Liver (tissue), 9 donors: ENCODE data around the gene SPAG9. TPM values are rescaled to one million over a fixed set of nuclear protein-coding genes. Genes with fewer than 3 reads are reported as not detected.

Experiments
- DNase-seq: peaks from one replicate; pipeline ENCODE4 v3.0.0-alpha.2; 2017; ENCODE audit warnings: low spot score
- H3K27ac ChIP-seq, 2 donors: one replicate each; pipeline ENCODE4 v1.7.0; 2013; ENCODE audit warnings: inconsistent platforms in 2 of 2, low read length in 2 of 2, control low read depth in 1 of 2, low read depth in 1 of 2, mild to moderate bottlenecking in 1 of 2
- H3K27me3 ChIP-seq, 4 donors: one replicate each; pipeline versions ENCODE4 v1.6.1 to v1.7.0; 2013; ENCODE audit warnings: low read length in 3 of 4, inconsistent platforms in 1 of 4, mild to moderate bottlenecking in 1 of 4, moderate library complexity in 1 of 4; ENCODE audit not compliant: control insufficient read depth in 4 of 4, insufficient read depth in 4 of 4
- H3K36me3 ChIP-seq, 4 donors: one replicate each; pipeline versions ENCODE4 v1.6.1 to v1.7.0; 2013; ENCODE audit warnings: low read length in 3 of 4, mild to moderate bottlenecking in 3 of 4, low read depth in 1 of 4, moderate library complexity in 1 of 4; ENCODE audit not compliant: control insufficient read depth in 4 of 4, insufficient read depth in 3 of 4
- H3K4me1 ChIP-seq, 4 donors: one replicate each; pipeline versions ENCODE4 v1.6.1 to v1.7.0; 2013; ENCODE audit warnings: low read length in 3 of 4, mild to moderate bottlenecking in 3 of 4, moderate library complexity in 1 of 4; ENCODE audit not compliant: control insufficient read depth in 4 of 4, insufficient read depth in 4 of 4
- H3K4me3 ChIP-seq, 3 donors: one replicate each; pipeline versions ENCODE4 v1.6.1 to v1.7.0; 2013; ENCODE audit warnings: low read length in 3 of 3, control low read depth in 1 of 3, low read depth in 1 of 3, mild to moderate bottlenecking in 1 of 3
- H3K9ac ChIP-seq, 2 donors: one replicate each; pipeline ENCODE4 v1.7.0; 2013; ENCODE audit warnings: low read length in 2 of 2, mild to moderate bottlenecking in 2 of 2, moderate library complexity in 2 of 2, control low read depth in 1 of 2, low read depth in 1 of 2
- H3K9me3 ChIP-seq, 4 donors: one replicate each; pipeline versions ENCODE4 v1.6.1 to v1.7.0; 2013; ENCODE audit warnings: low read length in 3 of 4; ENCODE audit not compliant: control insufficient read depth in 4 of 4
- ATF3 ChIP-seq: IDR thresholded peaks from 2 replicates; pipeline ENCODE4 v1.6.1; 2016; ENCODE audit warnings: antibody characterized with exemption
- CTCF ChIP-seq: fragments of 150-350 bp; IDR thresholded peaks from 2 replicates; pipeline ENCODE4 v1.5.1; 2017; ENCODE audit warnings: improper control_type of control experiment, low read depth, low read length; ENCODE audit not compliant: missing input control
- EGR1 ChIP-seq, 2 donors: IDR thresholded peaks; 2 replicates each; pipeline ENCODE4 v1.6.1; 2016 to 2018; ENCODE audit warnings: antibody characterized with exemption in 2 of 2, low read depth in 2 of 2
- FOXA1 ChIP-seq: IDR thresholded peaks from 2 replicates; pipeline ENCODE4 v1.6.1; 2016; ENCODE audit warnings: antibody characterized with exemption
- GABPA ChIP-seq, 2 donors: IDR thresholded peaks in 1 of 2; conservative IDR thresholded peaks in 1 of 2; 2 replicates each; pipeline ENCODE4 v1.6.1; 2016; ENCODE audit warnings: antibody characterized with exemption in 2 of 2, mild to moderate bottlenecking in 1 of 2, moderate library complexity in 1 of 2
- HNF4A ChIP-seq, 2 donors: conservative IDR thresholded peaks; 2 replicates each; pipeline ENCODE4 v1.6.1; 2016; ENCODE audit warnings: antibody characterized with exemption in 2 of 2, mild to moderate bottlenecking in 2 of 2
- HNF4G ChIP-seq: IDR thresholded peaks from 2 replicates; pipeline ENCODE4 v1.6.1; 2016; ENCODE audit warnings: antibody characterized with exemption
- JUND ChIP-seq, 2 donors: IDR thresholded peaks; 2 replicates each; pipeline ENCODE4 v1.6.1; 2016; ENCODE audit warnings: antibody characterized with exemption in 2 of 2
- NR2F2 ChIP-seq: IDR thresholded peaks from 2 replicates; pipeline ENCODE4 v1.6.1; 2016; ENCODE audit warnings: antibody characterized with exemption
- RAD21 ChIP-seq, 2 donors: IDR thresholded peaks; 2 replicates each; pipeline ENCODE4 v1.6.1; 2016; ENCODE audit warnings: antibody characterized with exemption in 2 of 2, mild to moderate bottlenecking in 2 of 2
- REST ChIP-seq: IDR thresholded peaks from 2 replicates; pipeline ENCODE4 v1.6.1; 2016; ENCODE audit warnings: antibody characterized with exemption, mild to moderate bottlenecking
- RXRA ChIP-seq, 2 donors: IDR thresholded peaks; 2 replicates each; pipeline ENCODE4 v1.6.1; 2017 to 2018; ENCODE audit warnings: antibody characterized with exemption in 2 of 2, mild to moderate bottlenecking in 1 of 2
- TAF1 ChIP-seq: conservative IDR thresholded peaks from 2 replicates; pipeline ENCODE4 v1.6.1; 2016; ENCODE audit warnings: antibody characterized with exemption, mild to moderate bottlenecking
- YY1 ChIP-seq: IDR thresholded peaks from 2 replicates; pipeline ENCODE4 v1.6.1; 2016; ENCODE audit warnings: antibody characterized with exemption, mild to moderate bottlenecking
- WGBS: extraction: QIAGEN DNeasy Blood & Tissue Kit; methylation state at CpG from one replicate; pipeline ENCODE4 v1.1.7; 2013; 5-methylcytosine and 5-hydroxymethylcytosine counted together
- polyA plus RNA-seq, 2 donors: library from polyadenylated mRNA; stranded (reverse) in 1 of 2; unstranded in 1 of 2; fragments of 200-250 nt in 1 of 2; fragments of >200 nt in 1 of 2; fragmentation: Nextera tagmentation in 1 of 2; extraction: Ambion mirVana in 1 of 2; gene quantifications; one replicate each; pipeline versions ENCODE4 v1.2.1 to v1.2.3, GENCODE V29; 2013 to 2015
- total RNA-seq, 2 donors: library from RNA; depleted of rRNA; stranded (reverse); fragments of >200 nt; gene quantifications; one replicate each; pipeline ENCODE4 v1.2.3, GENCODE V29; 2014
- TF ChIP-seq, protein P1 (sequence below): IDR thresholded peaks from 2 replicates; pipeline ENCODE4 v1.6.1; 2016; ENCODE audit warnings: antibody characterized with exemption
- donor health status: healthy.
- donor health status: healthy.
- donor health status: healthy.
- donor health status: healthy.
- donor health status: healthy.

Gene SPAG9
- total and polyA plus RNA-seq, 4 donors, result 12.0 to 94.0 (median 18.4) TPM

DNA sequence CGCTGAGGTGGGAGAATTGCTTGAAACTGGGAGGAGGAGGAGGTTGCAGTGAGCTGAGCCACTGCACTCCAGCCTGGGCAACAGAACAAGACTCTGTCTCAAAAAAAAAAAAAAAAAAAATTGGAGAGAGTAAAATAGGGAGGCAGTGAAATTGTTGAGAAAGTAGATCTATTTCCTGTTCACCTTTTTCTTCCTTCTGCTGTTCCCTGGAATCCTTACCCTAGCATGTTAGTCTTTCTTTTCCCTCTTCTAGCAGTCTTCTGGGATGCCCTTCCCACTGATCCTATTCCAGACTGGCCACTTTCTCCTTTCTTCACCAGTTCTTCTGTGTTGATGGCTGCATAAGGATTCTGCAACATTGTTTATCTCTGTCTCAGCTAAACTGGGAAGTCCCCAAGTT is 48.7 kb upstream of the SPAG9 start:
- H3K4me1 ChIP-seq, result peaks cover 3 to 15% (median 8%) of the 10 kb centered on the region in 4 donors
- DNase-seq, result no peak
- 96% methylated on average over 1 of the region's 1 CpG for WGBS
- no peaks in the 10 kb centered on the region for H3K9me3 ChIP-seq
- peaks cover 5 to 26% (median 21%) of the 10 kb centered on the region in 4 donors for H3K36me3 ChIP-seq
- no peaks in the 10 kb centered on the region for H3K27me3 ChIP-seq
- H3K4me3 ChIP-seq, result no peak overlapping the region
- no peak for TF ChIP-seq NR2F2
- no peak for TF ChIP-seq EGR1 (IDR thresholded peaks at IDR 0.05; ENCODE audit: low read depth in 2 of 2)
- no peak for TF ChIP-seq HNF4G
- no peak for TF ChIP-seq ATF3
- no peak for TF ChIP-seq RXRA (IDR thresholded peaks at IDR 0.05)
- no peak overlapping the region for H3K9ac ChIP-seq
- H3K27ac ChIP-seq, result no peak overlapping the region

- Histone ChIP-seq H3K9ac (peak overlapping the region in 1 of 2 donors; percentile 64), H3K4me1 (peaks cover 3 to 15% (median 8%) of the 10 kb centered on the region in 4 donors), H3K27ac (peak overlapping the region; percentile 85 to 92), H3K36me3 (peaks cover 7 to 25% (median 18%) of the 10 kb centered on the region in 4 donors), H3K27me3 (no peaks in the 10 kb centered on the region), H3K4me3 (peak overlapping the region; percentile 70 to 95 (median 94)), H3K9me3 (no peaks in the 10 kb centered on the region)
- TF ChIP-seq HNF4A (conservative IDR thresholded peaks at IDR 0.05) (no peak), HNF4G (no peak), YY1 (no peak), GABPA (IDR thresholded peaks at IDR 0.05 in 1 of 2, conservative IDR thresholded peaks at IDR 0.05 in 1 of 2) (no peak), RAD21 (IDR thresholded peaks at IDR 0.05) (peak; percentile 56 to 66), NR2F2 (no peak), FOXA1 (no peak), CTCF (peak; percentile 57), REST (no peak), TAF1 (no peak), JUND (IDR thresholded peaks at IDR 0.05) (no peak), RXRA (IDR thresholded peaks at IDR 0.05) (no peak)
- TF ChIP-seq, protein P1, sequence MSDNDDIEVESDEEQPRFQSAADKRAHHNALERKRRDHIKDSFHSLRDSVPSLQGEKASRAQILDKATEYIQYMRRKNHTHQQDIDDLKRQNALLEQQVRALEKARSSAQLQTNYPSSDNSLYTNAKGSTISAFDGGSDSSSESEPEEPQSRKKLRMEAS, result no peak
- 15% methylated on average over 42 of the region's 42 CpGs for WGBS
- peak; percentile 71 for DNase-seq
Measured at GRCh38 chr17:51166987-51167931, 46.6 kb upstream of the SPAG9 start.
